Nucleus accumbens (tissue), 56 donors: ENCODE data around the gene GYPC.
"Not testable (repeated sequence)": the region's sequence is repeated elsewhere in the genome, so short reads cannot be mapped to it uniquely, and the experiment has no call there.

Experiments
- DNase-seq, 56 donors: peaks; one replicate each; lab custom pipeline; 2025; lab: John Stamatoyannopoulos, UW

Gene GYPC

DNA sequence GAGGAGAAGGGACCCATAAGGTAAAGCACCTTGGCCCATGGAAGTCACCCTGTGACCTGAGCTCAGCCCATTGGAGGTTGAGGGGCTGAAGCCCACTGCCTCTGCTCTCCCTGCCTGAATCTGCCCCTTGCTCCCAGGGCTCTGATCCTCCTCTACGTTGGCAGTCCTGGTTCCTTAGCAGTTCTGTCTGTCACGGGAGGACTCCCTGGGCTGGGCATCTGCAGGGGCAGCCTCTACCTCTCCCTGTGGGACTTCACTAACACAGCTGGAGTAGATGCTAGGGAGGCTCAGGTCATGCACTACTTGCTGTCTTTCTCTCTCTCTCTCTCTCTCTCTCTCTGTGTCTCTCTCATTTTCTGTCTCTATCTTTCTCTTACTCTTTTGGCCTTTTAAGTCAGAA lies 8.7 kb downstream of the GYPC start:
- no peak for DNase-seq

- DNase-seq = no peak
Observed at GRCh38 chr2:126665483-126665882, 9.5 kb downstream of the GYPC start.

DNA sequence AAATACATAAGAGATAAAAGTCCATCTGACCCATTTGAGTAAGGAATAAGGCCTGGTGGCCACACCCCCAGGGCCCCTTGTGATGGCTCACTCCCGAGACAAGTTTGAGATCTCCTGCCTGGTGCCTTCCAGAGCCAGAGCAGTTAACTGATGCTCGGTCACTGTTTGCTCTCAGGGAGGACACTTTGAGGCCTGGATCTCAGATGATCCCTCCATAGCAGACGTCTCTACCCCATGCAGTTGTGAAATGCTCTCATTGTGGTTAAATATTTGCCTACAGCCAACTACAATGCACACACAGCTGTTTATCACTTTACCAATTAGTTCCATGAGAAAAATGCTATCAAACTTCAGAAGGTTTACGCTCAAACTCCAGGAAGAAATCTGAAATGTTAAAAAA lies 12.3 kb downstream of the GYPC start:
- no peak for DNase-seq

DNA sequence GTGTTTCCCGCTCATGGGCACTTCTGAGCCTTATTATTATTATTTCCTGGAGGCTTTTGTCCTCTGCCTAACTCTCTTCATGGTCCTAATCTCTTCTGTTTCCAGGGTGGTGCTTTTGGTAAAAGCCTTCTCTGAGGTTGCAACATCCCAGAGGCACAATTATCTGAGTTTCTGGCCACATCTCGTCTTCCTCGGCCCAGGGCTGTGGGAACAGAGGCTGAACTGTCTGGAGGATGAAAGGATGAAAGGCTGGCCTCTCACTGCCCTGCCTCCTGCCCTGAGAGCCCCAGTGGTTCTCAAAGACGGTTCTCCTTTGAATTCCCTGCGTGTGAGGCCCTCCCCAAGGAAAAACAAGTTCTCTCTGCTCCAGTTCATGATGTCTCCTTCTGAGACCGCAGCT lies 13.8 kb downstream of the GYPC start:
- DNase-seq = no peak

DNA sequence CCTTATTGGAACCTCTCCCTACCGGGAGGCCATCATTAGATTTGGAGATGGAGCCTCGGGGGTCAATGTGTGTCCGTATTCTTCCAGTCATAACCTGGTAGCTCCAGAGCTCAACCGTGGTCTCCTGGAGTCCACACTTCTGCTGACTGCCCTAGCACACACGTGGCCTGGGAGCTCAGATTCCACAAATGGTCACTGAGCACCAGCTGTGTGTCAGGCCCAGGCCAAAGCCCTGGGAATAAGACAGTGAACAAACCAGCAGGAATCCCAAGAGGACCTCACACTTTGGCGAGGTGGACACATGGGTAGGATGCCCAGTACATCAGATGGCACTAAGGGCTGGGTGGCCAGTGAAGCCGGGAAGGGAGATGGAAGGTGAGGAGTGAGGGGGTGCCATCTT lies 15.5 kb downstream of the GYPC start:
- DNase-seq = no peak

DNA sequence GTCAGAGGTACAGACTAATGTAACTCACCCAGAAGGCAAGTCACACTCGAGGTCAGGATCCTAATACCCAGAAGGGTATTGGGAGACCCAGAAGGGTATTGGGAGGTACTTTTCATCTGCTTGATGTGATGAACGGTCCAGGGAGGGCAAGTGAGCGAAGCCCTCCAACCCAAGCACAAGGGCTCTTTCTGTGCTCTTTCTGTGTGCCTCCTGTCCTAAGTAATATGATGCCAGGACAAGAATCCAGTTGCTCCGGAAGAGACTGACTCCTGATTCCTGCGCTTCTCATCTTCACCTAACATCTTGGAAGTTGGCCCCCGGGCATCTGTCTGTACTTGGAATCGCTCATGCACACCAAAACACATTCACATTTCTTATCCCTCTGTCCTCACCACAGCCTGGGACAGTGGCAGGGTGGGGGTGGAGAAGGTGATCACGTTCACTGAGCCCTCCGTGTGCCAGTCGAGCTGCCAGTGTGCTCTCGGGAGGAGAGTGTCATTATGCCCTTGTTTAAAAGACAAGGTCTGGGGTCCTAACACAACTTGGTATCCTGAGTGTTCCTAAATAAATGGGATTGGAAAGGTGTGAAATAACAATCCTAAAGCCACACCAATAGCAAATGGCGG lies 17.1 kb downstream of the GYPC start:
- DNase-seq = no peak

DNA sequence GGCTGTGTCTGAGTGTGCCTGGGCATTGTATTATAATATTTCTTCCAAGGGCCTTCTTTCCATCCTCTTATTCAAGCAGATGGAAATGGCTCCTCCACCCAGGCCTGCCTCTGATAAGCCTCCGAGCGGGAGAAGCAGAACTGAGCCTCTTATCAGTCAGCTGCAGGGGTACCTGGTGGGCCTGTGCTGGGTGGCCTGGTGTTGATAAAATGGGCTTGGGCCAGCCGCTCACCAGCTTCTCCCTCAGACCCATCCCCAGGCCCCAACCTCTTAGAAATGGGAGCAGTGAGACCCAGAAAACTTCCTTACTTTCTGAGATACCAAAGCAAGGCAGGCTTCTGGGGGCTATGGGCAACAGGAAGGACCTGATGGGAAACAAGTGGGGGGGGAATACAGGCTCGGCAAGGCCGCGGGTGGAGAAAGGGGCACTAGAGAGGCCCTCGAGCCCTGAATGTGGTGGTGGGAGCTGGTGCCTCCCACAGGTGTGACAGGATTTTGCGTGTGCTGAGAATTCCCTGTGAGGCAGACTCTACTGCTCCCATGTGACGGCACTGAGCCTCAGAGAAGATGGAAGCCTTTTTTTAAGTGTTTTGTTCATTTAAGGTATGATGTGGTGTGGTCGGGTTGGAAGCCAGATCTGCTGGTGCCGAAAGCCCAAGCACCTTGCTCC lies 18.3 kb downstream of the GYPC start:
- DNase-seq = no peak

DNA sequence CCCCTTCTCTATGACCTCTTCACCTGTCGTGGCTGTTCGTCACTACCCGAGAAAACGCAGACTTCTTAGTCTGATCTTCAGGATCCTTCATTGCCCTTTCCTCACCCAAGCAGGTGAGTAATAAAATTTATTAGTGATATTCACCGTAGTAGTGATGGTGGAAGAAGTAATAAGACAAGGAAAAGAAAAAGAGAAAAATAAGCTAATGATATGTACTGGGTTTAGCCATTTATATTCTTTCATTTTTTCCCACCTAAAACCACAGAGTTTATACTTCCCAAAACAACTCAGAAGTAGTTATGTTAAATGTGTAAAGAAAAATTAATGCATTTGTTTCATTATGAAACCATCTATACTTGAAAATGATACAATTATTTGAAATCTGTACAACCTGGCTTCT lies 19.7 kb downstream of the GYPC start:
- no peak for DNase-seq

- no peak for DNase-seq
Observed at GRCh38 chr2:126676221-126677175, 20.5 kb downstream of the GYPC start.

- DNase-seq = no peak
Observed at GRCh38 chr2:126677176-126677538, 21.2 kb downstream of the GYPC start.

DNA sequence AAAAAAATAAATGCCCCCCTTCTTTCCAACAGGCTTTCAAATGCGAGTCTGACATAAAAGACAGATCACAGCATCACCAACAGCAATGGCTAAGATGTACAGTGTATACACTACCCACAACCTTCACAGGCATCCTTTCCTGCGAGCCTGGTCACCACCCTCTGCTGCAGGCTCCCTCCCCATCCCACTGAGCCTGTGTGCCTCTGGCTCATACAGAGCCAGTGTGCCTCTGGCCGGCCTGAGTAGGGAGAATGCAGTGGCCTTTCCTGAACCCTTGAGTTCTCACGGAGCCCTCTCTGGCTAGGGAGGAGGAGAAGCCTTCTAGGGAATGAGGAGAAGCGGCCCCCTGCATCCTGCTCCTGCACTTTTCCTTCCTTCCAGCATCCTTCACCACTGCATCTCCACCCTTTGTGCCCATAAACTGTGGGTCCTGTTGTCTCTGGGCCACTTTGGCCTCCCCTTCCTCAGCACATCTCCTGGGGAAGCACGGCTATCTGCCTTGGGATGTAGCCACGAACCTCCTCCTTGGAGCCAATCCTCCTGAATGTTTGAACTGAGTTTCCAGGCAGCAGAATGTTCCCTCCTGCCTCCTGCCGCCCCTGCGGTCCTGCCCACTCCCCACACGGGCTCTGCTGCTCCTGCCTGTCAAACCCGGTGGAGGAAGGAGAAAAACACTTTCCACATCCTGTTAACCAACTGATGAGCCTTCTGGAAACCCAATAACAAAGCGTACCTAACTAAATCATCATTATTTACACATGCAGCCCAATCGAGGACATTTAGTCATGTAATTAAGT lies 22.5 kb downstream of the GYPC start:
- peak in 4 of 56 donors; percentile 22 to 35 (median 24) for DNase-seq

DNA sequence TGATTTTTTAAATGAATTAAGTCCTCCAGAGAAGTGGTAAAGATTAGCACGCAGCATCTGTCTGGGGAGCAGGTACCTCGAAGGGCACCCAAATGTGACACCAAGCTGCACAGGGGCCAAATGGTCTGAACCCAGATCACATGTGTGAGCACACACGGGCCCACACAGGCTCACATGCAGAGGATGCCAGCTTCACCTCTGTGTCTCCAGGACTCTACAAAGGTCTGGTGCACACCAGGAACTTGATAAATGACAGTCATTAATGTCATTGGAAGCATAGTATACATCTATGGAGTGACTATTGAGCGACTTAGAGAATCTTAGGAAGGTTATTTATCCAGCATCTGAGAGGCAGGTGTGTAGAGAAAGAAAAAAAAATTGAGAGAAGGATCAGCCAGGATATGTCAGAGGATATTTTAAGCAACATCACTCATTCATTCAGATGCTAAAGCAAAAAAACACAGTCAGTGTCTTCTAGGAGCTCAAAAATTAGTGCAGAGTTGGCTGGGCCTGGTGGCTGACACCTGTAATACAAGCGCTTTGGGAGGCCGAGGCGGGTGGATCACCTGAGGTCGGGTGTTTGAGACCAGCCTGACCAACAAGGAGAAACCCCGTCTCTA lies 23.2 kb downstream of the GYPC start:
- no peak for DNase-seq

DNA sequence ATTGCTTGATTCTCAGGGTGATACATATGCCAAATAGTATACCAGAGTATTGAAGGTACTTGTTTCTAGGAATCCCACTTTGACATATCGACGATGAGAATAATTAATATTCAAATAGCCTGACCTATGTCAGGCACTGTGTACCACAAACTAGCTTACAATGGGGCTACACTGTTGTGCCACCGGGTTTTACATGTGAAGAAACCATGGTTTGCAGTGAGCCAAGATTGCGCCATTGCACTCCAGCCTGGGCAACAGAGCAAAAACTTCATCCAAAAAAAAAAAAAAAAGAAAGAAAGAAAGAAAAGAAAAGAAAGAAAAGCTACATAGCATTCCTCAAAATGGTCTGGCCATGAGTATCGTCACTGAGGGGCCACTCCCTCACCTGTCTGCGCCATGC lies 25.5 kb downstream of the GYPC start:
- DNase-seq = no peak

DNA sequence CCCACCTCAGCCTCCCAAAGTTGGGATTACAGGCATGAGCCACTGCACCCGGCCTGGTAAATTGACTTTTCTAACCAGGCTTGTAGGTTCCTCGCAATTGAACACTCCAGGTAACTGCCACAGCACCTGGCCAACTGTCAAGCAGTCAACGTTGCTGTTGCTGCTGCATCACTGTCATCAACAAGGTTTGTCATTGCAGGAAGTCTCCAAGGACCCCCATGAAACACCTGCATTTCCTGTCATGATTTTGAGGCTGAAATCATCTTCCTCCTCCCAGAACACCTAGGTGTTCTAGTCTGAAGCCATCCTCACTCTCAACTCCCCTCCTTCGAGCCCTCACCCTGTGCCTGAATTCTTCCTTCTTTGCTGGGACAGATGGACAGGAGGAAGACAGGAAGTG lies 29.7 kb downstream of the GYPC start:
- DNase-seq = no peak

DNA sequence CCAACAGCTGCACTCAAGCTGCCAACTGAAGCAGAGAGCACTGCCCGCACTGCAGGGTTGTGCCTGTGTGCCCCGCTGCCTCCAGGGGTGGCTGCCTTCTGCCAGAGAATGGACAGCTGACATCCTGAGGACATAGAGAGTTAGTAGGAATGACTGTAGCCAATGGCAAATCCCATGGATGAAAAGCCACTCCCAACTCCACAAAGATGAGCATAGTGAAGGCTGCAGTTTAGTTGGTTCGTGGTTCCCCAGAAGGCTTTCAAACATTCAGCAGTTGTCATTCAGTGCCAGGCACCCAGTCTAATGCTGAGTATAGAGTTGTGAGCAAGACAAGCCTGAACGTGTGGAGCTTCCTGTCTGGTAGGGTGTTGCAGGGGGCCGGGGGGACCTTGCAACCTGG lies 30.3 kb downstream of the GYPC start:
- DNase-seq = no peak

- DNase-seq = no peak
Observed at GRCh38 chr2:126686841-126687485, 31.0 kb downstream of the GYPC start.

GRCh38 chr2:126687503-126687902 lies 31.5 kb downstream of the GYPC start:
- DNase-seq = no peak

- not testable (repeated sequence) for DNase-seq
Observed at GRCh38 chr2:126688594-126688993, 32.6 kb downstream of the GYPC start.

- DNase-seq = not testable (repeated sequence)
Observed at GRCh38 chr2:126692241-126692640, 36.3 kb downstream of the GYPC start.
